ENCODE results near the gene MEIS1.
A peak's percentile ranks its signal among the peaks of the same experiment; 100 is the strongest.

Gene MEIS1

DNA sequence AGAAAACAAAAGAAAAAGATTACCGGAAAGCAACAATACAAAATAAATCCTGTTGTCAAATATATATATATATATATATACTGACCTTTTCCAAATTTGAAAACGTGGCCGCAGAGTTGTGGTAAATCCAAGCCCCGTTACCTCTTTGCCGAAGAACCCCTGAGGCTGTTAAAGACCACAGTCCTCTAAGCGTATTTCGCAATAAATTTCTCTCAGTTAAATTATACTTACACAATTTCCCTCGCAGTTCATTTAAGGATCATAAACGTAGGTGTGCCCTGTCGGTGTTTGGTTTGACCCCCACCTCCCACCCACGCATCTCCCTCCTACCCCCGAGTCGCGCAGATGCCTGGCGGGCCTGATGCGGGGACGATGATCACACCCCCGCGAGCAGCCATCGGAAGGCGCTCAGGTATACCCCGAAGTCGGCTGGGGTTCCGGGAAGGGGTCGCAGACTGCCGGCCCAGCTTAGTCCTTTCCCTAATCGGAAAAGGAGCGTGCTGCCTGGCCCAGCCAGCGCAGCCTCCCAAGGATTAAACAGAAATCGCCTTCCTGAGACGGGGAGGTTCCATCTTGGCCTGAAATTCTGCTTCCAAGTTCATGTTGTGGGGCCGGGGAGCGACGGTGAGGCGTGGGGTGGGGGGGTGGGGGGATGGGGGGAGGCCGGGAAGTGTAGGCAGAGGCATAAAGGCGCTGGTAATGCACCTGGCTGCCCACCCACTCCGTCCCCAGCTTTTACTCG lies 2.9 kb upstream of the MEIS1 start:
- DNase-seq (ENCODE audit: low spot score), result peak; percentile 21
- no peak for FAIRE-seq

GRCh38 chr2:66432801-66433694 lies 1.9 kb upstream of the MEIS1 start:
- FAIRE-seq (peak; percentile 27), DNase-seq (ENCODE audit: low spot score) (peak; percentile 95)

DNA sequence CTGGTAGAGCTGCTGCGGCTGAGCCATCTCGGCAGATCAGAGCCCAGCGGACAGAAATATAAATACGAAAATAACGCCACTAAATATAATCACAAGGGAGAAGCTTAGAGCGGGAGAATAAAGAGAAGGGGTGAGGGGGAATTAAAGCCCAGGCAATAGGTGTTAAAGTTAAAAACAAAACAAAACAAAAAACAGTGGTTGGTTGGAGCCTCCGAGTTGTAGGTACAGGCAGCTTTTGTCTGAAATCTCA lies 1.3 kb upstream of the MEIS1 start:
- DNase-seq (ENCODE audit: low spot score) (no peak), FAIRE-seq (no peak)

GRCh38 chr2:66433945-66434678 lies 813 bp upstream of the MEIS1 start:
- DNase-seq (ENCODE audit: low spot score), result peak; percentile 50
- no peak for FAIRE-seq

DNA sequence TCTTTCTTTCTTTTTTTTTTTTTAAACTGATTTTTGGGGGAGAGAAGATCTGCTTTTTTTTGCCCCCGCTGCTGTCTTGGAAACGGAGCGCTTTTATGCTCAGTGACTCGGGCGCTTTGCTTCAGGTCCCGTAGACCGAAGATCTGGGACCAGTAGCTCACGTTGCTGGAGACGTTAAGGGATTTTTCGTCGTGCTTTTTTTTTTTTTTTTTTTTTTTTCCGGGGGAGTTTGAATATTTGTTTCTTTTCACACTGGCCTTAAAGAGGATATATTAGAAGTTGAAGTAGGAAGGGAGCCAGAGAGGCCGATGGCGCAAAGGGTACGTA lies 587 bp downstream of the MEIS1 start:
- peak; percentile 31 for DNase-seq (ENCODE audit: low spot score)
- no peak for FAIRE-seq

DNA sequence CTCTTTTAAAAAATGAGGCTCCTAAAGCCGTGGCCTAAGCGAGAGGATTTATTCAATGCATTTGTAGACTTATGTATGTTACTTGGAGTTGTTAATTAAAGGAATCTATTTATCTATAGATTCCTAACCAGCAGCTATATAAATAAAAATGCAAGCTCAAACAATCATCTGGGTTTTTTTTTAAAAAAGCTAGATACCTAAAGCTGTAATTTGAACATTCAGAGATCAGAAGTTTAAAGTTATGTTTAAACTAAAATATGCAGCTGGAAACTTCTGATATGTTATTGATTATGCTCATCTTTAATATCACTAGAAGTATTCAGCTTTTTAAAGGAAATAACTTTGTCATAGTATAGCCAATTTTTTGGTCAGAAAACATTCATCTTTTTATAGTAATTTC lies 1.0 kb downstream of the MEIS1 start:
- FAIRE-seq (no peak), DNase-seq (ENCODE audit: low spot score) (no peak)

DNA sequence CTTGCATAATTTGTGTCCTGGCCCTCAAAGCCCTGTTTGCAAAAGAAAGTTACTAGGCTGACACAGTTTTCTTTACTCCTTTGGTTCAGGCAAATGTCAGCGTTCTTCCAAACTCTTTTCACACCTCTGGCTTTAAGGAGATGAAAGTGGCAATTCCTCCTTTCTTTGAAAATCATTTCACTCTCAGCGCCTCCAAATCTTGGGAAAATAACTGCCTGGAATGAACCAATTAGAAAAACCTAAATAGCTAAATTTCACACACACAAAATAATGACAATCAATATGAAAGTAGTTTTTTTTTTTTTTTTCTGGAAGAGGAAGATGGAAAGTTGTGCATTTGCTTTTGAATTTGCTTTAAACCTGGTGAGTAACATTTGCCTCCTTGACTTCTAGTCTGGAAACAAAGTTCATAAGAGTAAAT lies 1.7 kb downstream of the MEIS1 start:
- no peak for FAIRE-seq

DNA sequence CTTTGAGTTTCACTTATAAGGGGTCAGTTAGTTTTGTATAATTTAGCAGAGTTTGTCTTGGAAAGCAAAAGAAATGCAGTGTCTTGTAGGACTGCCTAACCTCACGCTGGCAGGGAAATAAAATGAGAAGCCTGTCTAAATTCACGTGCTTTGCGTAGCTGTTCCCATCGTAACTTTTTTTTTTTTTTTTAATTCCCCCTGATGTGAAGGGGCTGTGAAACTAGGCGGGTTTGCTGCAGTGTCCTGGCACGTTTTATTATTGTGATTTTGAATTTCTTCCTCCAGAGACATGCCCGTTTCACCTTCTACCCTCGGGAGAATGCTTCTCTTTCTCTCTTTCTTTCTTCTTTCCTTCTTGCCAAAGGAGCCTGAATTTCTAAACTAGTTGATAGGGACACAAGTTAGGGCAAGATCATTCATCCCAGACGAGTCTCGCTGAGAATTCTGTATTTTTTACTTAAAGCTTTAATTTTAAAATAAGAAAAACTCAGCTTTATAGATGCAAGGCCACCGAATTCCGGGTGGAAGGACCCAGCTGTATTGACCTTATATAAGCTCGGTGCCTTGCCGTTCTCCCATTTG lies 2.3 kb downstream of the MEIS1 start:
- DNase-seq (ENCODE audit: low spot score) (no peak), FAIRE-seq (no peak)

More for the DNA sequence above, 1.7 kb downstream of the MEIS1 start:
- DNase-seq (ENCODE audit: low spot score), result no peak

GRCh38 chr2:66437691-66438497 lies 3.0 kb downstream of the MEIS1 start:
- FAIRE-seq (peak; percentile 46), DNase-seq (ENCODE audit: low spot score) (peak; percentile 24)

DNA sequence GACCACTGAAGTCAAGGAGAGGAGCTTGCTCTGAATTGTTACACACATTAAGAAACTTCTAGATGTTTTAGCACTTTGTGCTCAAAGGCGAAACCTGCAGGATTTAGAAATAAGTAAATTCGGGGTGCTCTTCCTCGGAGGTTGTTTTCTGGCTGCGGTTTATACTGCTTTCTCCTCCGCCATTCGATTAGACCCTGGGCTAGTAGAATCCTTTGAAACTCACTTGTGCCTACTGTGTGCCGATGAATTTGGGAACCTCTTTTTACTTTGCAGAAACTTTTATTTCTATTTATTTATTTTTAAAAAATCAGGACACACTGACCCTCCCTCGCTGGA lies 3.5 kb downstream of the MEIS1 start:
- FAIRE-seq (no peak), DNase-seq (ENCODE audit: low spot score) (no peak)

GRCh38 chr2:66438891-66439811 lies 4.2 kb downstream of the MEIS1 start:
- FAIRE-seq, result no peak
- DNase-seq (ENCODE audit: low spot score), result no peak

GRCh38 chr2:66439812-66440542 lies 5.1 kb downstream of the MEIS1 start:
- FAIRE-seq (no peak), DNase-seq (ENCODE audit: low spot score) (no peak)

DNA sequence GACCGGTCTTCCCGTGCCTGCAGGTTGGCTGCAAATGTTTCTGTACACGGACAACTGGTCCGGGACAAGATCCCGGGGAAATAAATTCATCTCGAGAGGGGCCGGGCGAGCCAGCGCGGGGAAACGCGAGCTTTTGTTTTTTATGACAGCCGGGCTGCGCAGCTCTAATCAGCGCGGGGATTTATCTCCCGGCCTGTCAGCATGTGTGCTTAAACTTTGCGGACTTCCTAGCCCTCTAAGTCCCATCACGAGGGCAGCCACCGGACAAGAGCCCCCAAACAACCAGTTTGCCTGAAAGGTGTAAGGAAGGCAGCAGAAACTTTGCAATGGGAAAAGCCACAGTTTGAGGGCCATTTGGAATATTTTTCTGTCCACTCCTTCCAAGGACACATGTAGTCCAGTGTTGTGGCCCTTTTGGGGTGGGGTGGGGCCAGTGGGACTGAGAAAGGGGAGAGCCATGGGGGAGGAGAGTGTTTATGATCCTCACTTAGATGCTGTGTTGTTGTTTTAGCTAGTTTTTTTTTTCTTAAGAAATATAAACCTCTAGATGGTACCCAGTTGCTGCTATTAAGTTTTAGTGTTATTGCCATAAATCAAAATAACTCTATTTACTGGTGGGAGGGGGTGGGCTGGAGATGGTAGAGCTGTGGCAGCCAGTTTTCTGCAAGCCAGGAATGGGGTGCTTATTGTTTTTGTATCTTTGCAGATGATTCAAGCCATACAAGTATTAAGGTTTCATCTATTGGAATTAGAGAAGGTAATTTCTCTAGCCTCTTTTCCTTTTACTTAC lies 6.0 kb downstream of the MEIS1 start:
- DNase-seq (ENCODE audit: low spot score) (no peak), FAIRE-seq (no peak)

GRCh38 chr2:66441581-66442320 lies 6.8 kb downstream of the MEIS1 start:
- FAIRE-seq (no peak), DNase-seq (ENCODE audit: low spot score) (no peak)

GRCh38 chr2:66442516-66443185 lies 7.7 kb downstream of the MEIS1 start:
- FAIRE-seq, result no peak
- no peak for DNase-seq (ENCODE audit: low spot score)

DNA sequence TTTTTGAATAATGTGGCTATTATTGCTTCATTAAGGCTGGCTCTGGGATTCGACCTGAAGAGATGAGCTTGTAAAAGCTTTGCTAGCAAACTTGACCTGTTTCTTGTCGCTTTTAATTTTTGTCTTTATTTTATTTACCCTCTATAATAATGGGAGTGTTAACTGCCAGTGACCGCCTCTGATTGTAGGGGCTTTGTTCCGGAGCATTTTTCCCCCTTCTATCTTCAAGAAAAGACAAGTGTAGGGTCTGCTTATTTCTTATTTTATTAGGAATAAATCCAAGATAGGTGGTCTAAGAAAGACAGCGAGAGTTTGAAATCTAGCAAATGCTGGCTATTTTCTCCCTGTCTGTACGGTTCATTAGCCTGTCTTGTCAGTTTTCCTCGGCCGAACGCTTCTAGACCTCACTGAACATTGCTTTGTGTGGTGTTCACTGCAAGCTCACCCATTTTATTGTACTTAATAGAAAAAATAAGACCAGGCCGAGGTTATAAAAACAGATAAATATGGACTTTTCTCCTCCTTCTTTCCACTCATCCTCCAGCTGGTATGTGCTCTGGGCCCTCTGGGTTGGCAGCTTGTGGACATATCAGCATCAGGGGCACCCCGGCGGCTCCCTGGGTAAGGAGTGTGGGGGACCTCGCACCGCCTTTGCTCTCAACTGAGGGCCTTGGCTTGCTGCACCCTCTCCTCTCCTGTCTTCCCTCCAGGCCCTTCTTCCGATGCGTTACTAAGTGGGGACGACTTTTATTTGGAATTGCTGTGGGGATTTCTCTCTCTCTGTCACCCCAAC lies 8.5 kb downstream of the MEIS1 start:
- DNase-seq (ENCODE audit: low spot score) (no peak), FAIRE-seq (no peak)

All from urothelium cell line (cell line).